ENCODE measurements around the gene SENP8.

SENP8 gene

GRCh38 chr15:72175186-72176044, 57.2 kb downstream of the SENP8 start:
- no peak for DNase-seq (ENCODE audit: low read depth)
- no peak overlapping the region for H3K4me3 ChIP-seq (ENCODE audit: low read depth, low read length)
- TF ChIP-seq CTCF (IDR thresholded peaks at IDR 0.05; ENCODE audit: low read depth, low read length, missing control alignments): no peak

DNA sequence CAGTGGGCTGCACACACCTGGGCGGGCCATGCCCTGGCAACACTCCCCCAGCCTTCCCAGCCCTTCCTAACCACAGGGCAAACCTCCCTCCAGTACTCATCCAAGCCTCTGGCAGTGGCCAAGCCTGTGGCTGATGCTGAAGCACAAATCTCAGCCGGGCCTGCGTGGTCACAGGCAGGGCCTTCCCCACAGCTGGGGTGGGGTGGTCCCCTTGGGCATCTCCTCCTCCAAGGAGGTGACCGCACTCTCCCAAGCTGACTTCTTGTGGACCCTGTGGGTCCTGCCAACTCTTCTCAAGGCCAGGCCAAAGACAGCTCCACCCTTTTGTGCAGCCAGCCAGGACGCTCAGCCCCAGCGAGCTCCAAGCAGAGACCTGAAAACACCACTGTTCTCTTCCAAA, 58.0 kb downstream of the SENP8 start:
- no peak for TF ChIP-seq CTCF (IDR thresholded peaks at IDR 0.05; ENCODE audit: low read depth, low read length, missing control alignments)
- H3K4me3 ChIP-seq (ENCODE audit: low read depth, low read length): no peak overlapping the region
- DNase-seq (ENCODE audit: low read depth): no peak

- DNase-seq (ENCODE audit: low read depth): no peak
- no peak overlapping the region for H3K4me3 ChIP-seq (ENCODE audit: low read depth, low read length)
These were observed 58.5 kb downstream of the SENP8 start for GRCh38 chr15:72176743-72177142.

DNA sequence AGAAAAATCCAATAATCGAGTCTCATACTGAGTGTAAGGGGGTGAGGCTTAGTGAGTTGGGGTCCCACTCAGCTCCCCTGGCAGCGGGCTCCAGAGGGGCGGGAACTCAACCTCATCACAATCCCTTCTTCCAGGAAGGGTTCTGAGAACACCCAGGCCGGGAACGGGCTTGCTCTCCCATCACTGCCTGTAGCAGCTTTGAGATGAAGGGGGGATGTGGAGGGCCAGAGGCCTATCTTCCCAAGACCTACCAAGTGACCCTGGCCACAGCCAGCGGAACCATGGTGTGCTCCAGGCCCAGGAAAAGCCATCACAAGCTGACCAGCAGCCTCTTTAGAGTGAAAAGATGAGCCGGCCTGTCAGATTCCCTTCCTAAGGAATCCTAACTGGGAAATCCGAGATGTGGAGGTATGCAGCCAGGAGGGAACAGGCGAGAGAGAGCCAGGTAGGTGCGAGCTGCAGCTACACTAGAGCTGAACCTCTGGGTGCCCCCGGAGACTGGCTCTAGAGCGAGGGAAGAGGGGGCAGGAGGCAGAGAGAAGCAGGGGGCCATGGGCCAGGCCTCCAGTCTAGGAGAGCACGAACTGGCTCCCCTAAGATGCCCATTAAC, 60.9 kb downstream of the SENP8 start:
- H3K4me3 ChIP-seq (ENCODE audit: low read depth, low read length): no peak overlapping the region
- no peak for TF ChIP-seq CTCF (IDR thresholded peaks at IDR 0.05; ENCODE audit: low read depth, low read length, missing control alignments)
- DNase-seq (ENCODE audit: low read depth): no peak

More at GRCh38 chr15:72176743-72177142, 58.5 kb downstream of the SENP8 start:
- TF ChIP-seq CTCF (IDR thresholded peaks at IDR 0.05; ENCODE audit: low read depth, low read length, missing control alignments): no peak

- DNase-seq (ENCODE audit: low read depth): no peak
- H3K4me3 ChIP-seq (ENCODE audit: low read depth, low read length): no peak overlapping the region
- no peak for TF ChIP-seq CTCF (IDR thresholded peaks at IDR 0.05; ENCODE audit: low read depth, low read length, missing control alignments)
These were observed 61.9 kb downstream of the SENP8 start for GRCh38 chr15:72179950-72180581.

GRCh38 chr15:72180761-72181324, 62.6 kb downstream of the SENP8 start:
- H3K4me3 ChIP-seq (ENCODE audit: low read depth, low read length): no peak overlapping the region
- no peak for TF ChIP-seq CTCF (IDR thresholded peaks at IDR 0.05; ENCODE audit: low read depth, low read length, missing control alignments)
- DNase-seq (ENCODE audit: low read depth): no peak

Measured in GM12864 (cell line).